H9 (cell line): Measurements from ENCODE around the gene BBOX1. TPM values are rescaled to one million over a fixed set of nuclear protein-coding genes. Genes with fewer than 3 reads are reported as not detected.

Source experiments
- DNase-seq: peaks from one replicate; pipeline ENCODE4 v3.0.0-alpha.2; 2017
- H2AFZ ChIP-seq: one replicate; pipeline ENCODE4 v1.6.1; 2013; ENCODE audit warnings: mild to moderate bottlenecking, low read length, control low read depth, moderate library complexity
- H2AK5ac ChIP-seq: 2 replicates; pipeline ENCODE4 v1.6.1; 2013; ENCODE audit warnings: low read length, control low read depth, mixed read lengths; ENCODE audit not compliant: insufficient read length
- H2BK120ac ChIP-seq: one replicate; pipeline ENCODE4 v1.6.1; 2013; ENCODE audit warnings: low read depth, mild to moderate bottlenecking, low read length, control low read depth, inconsistent platforms; ENCODE audit not compliant: poor library complexity, severe bottlenecking
- H2BK12ac ChIP-seq: 2 replicates; pipeline ENCODE4 v1.6.1; 2013; ENCODE audit warnings: low read length, control low read depth, mixed read lengths, low read depth; ENCODE audit not compliant: insufficient read length
- H2BK15ac ChIP-seq: 2 replicates; pipeline ENCODE4 v1.6.1; 2013; ENCODE audit warnings: low read depth, low read length, control low read depth
- H2BK20ac ChIP-seq: one replicate; pipeline ENCODE4 v1.6.1; 2013; ENCODE audit warnings: low read depth, mild to moderate bottlenecking, low read length, control low read depth, inconsistent platforms; ENCODE audit not compliant: poor library complexity, severe bottlenecking
- H2BK5ac ChIP-seq: 2 replicates; pipeline ENCODE4 v1.6.1; 2013; ENCODE audit warnings: low read length, control low read depth, mixed read lengths; ENCODE audit not compliant: insufficient read length
- H3K14ac ChIP-seq: 2 replicates; pipeline ENCODE4 v1.6.1; 2013; ENCODE audit warnings: low read length, control low read depth; ENCODE audit not compliant: insufficient read depth
- H3K18ac ChIP-seq: 2 replicates; pipeline ENCODE4 v1.6.1; 2013; ENCODE audit warnings: low read depth, mild to moderate bottlenecking, mixed read lengths, low read length, control low read depth; ENCODE audit not compliant: insufficient read length
- H3K23ac ChIP-seq: 2 replicates; pipeline ENCODE4 v1.6.1; 2013; ENCODE audit warnings: low read length, control low read depth, mixed read lengths, low read depth; ENCODE audit not compliant: insufficient read length
- H3K23me2 ChIP-seq: 2 replicates; pipeline ENCODE4 v1.6.1; 2013; ENCODE audit warnings: low read depth, mild to moderate bottlenecking, mixed read lengths, low read length, control low read depth; ENCODE audit not compliant: insufficient read length, poor library complexity, severe bottlenecking
- H3K27ac ChIP-seq: 2 replicates; pipeline ENCODE4 v1.5.1; 2013; ENCODE audit warnings: low read length, control low read depth, mixed read lengths, low read depth; ENCODE audit not compliant: insufficient read length
- H3K27me3 ChIP-seq: 2 replicates; pipeline ENCODE4 v1.6.1; 2013; ENCODE audit warnings: low read length, control low read depth, inconsistent platforms; ENCODE audit not compliant: insufficient read depth
- H3K4ac ChIP-seq: 2 replicates; pipeline ENCODE4 v1.6.1; 2013; ENCODE audit warnings: low read depth, mild to moderate bottlenecking, control low read depth, inconsistent platforms, low read length, moderate library complexity
- H3K4me1 ChIP-seq: 2 replicates; pipeline ENCODE4 v1.6.1; 2013; ENCODE audit warnings: low read length, control low read depth, inconsistent platforms; ENCODE audit not compliant: insufficient read depth
- H3K4me2 ChIP-seq: 2 replicates; pipeline ENCODE4 v1.6.1; 2013; ENCODE audit warnings: low read length, control low read depth, mixed read lengths; ENCODE audit not compliant: insufficient read length, insufficient read depth
- H3K56ac ChIP-seq: 2 replicates; pipeline ENCODE4 v1.6.1; 2013; ENCODE audit warnings: low read depth, mild to moderate bottlenecking, mixed read lengths, low read length, control low read depth; ENCODE audit not compliant: insufficient read length
- H3K79me1 ChIP-seq: 2 replicates; pipeline ENCODE4 v1.6.1; 2013; ENCODE audit warnings: low read depth, mild to moderate bottlenecking, moderate library complexity, low read length, control low read depth, inconsistent platforms; ENCODE audit not compliant: insufficient read depth, poor library complexity, severe bottlenecking
- H3K79me2 ChIP-seq: 2 replicates; pipeline ENCODE4 v1.6.1; 2013; ENCODE audit warnings: low read length, control low read depth, inconsistent platforms; ENCODE audit not compliant: insufficient read depth
- H3K9ac ChIP-seq: 2 replicates; pipeline ENCODE4 v1.6.1; 2013; ENCODE audit warnings: low read length, control low read depth, mixed read lengths; ENCODE audit not compliant: insufficient read length; ENCODE audit errors: extremely low read depth
- H3K9me3 ChIP-seq: one replicate; pipeline ENCODE4 v1.6.1; 2013; ENCODE audit warnings: low read depth, low read length, inconsistent platforms; ENCODE audit not compliant: control insufficient read depth
- H3T11ph ChIP-seq: one replicate; pipeline ENCODE4 v1.6.1; 2013; ENCODE audit warnings: mild to moderate bottlenecking, low read length, control low read depth, inconsistent platforms
- H4K20me1 ChIP-seq: one replicate; pipeline ENCODE4 v1.6.1; 2013; ENCODE audit not compliant: control insufficient read depth, insufficient read length, insufficient read depth
- H4K5ac ChIP-seq: 2 replicates; pipeline ENCODE4 v1.6.1; 2013; ENCODE audit warnings: low read depth, mild to moderate bottlenecking, mixed read lengths, low read length, control low read depth; ENCODE audit not compliant: insufficient read length
- H4K8ac ChIP-seq: replicated peaks from 2 replicates; pipeline ENCODE4 v1.6.1; 2013; ENCODE audit warnings: low read length, control low read depth, mixed read lengths, low read depth; ENCODE audit not compliant: insufficient read length
- H4K91ac ChIP-seq: 2 replicates; pipeline ENCODE4 v1.6.1; 2013; ENCODE audit warnings: low read depth, mild to moderate bottlenecking, moderate library complexity, mixed read lengths, low read length, control low read depth; ENCODE audit not compliant: insufficient read length
- H3K27ac Mint-ChIP-seq, 3 experiments: 2 replicates in 2 of 3; 3 replicates in 1 of 3; pipeline ENCODE4 v1.8.0; 2020 to 2021; ENCODE audit warnings: mixed read lengths in 3 of 3, mild to moderate bottlenecking in 1 of 3, moderate library complexity in 1 of 3
- H3K27me3 Mint-ChIP-seq: 2 replicates; pipeline ENCODE4 v1.8.0; 2021; ENCODE audit warnings: low read depth, mild to moderate bottlenecking, moderate library complexity, mixed read lengths
- H3K36me3 Mint-ChIP-seq, 3 experiments: 2 replicates in 2 of 3; 3 replicates in 1 of 3; pipeline ENCODE4 v1.8.0; 2020 to 2021; ENCODE audit warnings: low read depth in 3 of 3, mixed read lengths in 3 of 3; ENCODE audit not compliant: insufficient read depth in 1 of 3
- H3K4me1 Mint-ChIP-seq, 2 experiments: 2 replicates each; pipeline ENCODE4 v1.8.0; 2020; ENCODE audit warnings: mixed read lengths in 2 of 2
- H3K4me3 Mint-ChIP-seq, 2 experiments: 2 replicates in 1 of 2; 3 replicates in 1 of 2; pipeline ENCODE4 v1.8.0; 2020 to 2021; ENCODE audit warnings: mild to moderate bottlenecking in 2 of 2, mixed read lengths in 2 of 2, moderate library complexity in 1 of 2
- H3K9me3 Mint-ChIP-seq, 2 experiments: 2 replicates in 1 of 2; 3 replicates in 1 of 2; pipeline ENCODE4 v1.8.0; 2020; ENCODE audit warnings: mild to moderate bottlenecking in 2 of 2, mixed read lengths in 2 of 2, moderate library complexity in 1 of 2
- total RNA-seq: library from RNA; stranded (reverse); gene quantifications from 2 replicates; pipeline ENCODE4 v1.2.1, GENCODE V29; 2021
- TF ChIP-seq, protein P1 (sequence below): fragments of 200-600 bp; sonication (generic); conservative IDR thresholded peaks from 3 replicates; pipeline ENCODE4 v1.8.0; 2021; ENCODE audit warnings: antibody characterized with exemption, mild to moderate bottlenecking

Gene BBOX1
- total RNA-seq, 1 experiment from 2014 or later = not detected

DNA sequence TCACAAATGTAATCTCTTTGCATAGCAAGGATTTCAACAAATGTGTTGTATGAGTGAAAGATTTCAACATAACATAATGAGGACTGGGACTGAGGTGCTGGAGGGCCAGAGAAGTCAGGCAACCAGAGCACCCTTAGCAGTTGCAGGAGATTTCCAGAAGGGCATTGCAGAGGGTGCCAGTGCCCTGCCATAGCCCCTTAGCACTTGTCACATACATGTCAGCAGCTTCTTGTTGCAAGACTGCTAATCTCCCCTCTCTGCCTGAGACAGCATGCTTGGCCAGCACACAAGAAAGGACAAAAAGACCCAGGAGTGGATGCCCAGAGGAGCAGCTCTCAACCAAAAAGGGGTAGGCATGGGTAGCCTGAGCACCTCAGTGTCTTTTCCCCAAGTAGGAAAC lies 43.2 kb downstream of the BBOX1 start:
- H4K20me1 ChIP-seq = no peaks in the 10 kb centered on the region
- no peak overlapping the region for H3K4ac ChIP-seq
- H2BK120ac ChIP-seq = no peak overlapping the region
- DNase-seq = no peak
- no peak overlapping the region for H3K9ac ChIP-seq
- H3K23ac ChIP-seq = no peak overlapping the region
- no peak overlapping the region for H3K18ac ChIP-seq
- no peak overlapping the region for H2BK5ac ChIP-seq
- H2AFZ ChIP-seq = no peak overlapping the region
- H3K9me3 ChIP-seq = no peaks in the 10 kb centered on the region
- Mint-ChIP-seq H3K4me3 (no peak overlapping the region), H3K4me1 (peaks cover 8% of the 10 kb centered on the region in 2 experiments), H3K27me3 (no peaks in the 10 kb centered on the region), H3K27ac (peak overlapping the region in 1 of 3 experiments; percentile 83; a peak in 1 of 7 replicates), H3K9me3 (no peaks in the 10 kb centered on the region), H3K36me3 (no peaks in the 10 kb centered on the region)
- TF ChIP-seq, protein P1, sequence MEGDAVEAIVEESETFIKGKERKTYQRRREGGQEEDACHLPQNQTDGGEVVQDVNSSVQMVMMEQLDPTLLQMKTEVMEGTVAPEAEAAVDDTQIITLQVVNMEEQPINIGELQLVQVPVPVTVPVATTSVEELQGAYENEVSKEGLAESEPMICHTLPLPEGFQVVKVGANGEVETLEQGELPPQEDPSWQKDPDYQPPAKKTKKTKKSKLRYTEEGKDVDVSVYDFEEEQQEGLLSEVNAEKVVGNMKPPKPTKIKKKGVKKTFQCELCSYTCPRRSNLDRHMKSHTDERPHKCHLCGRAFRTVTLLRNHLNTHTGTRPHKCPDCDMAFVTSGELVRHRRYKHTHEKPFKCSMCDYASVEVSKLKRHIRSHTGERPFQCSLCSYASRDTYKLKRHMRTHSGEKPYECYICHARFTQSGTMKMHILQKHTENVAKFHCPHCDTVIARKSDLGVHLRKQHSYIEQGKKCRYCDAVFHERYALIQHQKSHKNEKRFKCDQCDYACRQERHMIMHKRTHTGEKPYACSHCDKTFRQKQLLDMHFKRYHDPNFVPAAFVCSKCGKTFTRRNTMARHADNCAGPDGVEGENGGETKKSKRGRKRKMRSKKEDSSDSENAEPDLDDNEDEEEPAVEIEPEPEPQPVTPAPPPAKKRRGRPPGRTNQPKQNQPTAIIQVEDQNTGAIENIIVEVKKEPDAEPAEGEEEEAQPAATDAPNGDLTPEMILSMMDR = no peak
- H3K79me2 ChIP-seq = no peaks in the 10 kb centered on the region
- H3K4me1 ChIP-seq = no peaks in the 10 kb centered on the region
- H2BK15ac ChIP-seq = no peak overlapping the region
- no peaks in the 10 kb centered on the region for H3K23me2 ChIP-seq
- H4K5ac ChIP-seq = no peak overlapping the region
- H3K27ac ChIP-seq = no peak overlapping the region
- no peaks in the 10 kb centered on the region for H3K79me1 ChIP-seq
- H2BK12ac ChIP-seq = no peak overlapping the region
- no peak overlapping the region for H4K91ac ChIP-seq
- no peak overlapping the region for H3K4me2 ChIP-seq
- no peak overlapping the region for H3T11ph ChIP-seq
- no peak overlapping the region for H3K14ac ChIP-seq
- H3K27me3 ChIP-seq = no peaks in the 10 kb centered on the region
- H3K56ac ChIP-seq = no peak overlapping the region
- no peak overlapping the region for H2BK20ac ChIP-seq
- no peak overlapping the region for H2AK5ac ChIP-seq
- H4K8ac ChIP-seq = no peak overlapping the region
